Thymus (tissue), 11 donors: ENCODE data around the gene CLEC4G. TPM values are rescaled to one million over a fixed set of nuclear protein-coding genes. Genes with fewer than 3 reads are reported as not detected.

Experiments used
- DNase-seq, 9 donors: peaks; one replicate each; pipeline ENCODE4 v3.0.0-alpha.2; 2013; ENCODE audit warnings: low spot score in 9 of 9, low read depth in 6 of 9, missing footprints in 1 of 9
- H3K27ac ChIP-seq, 2 donors: one replicate each; pipeline ENCODE4 v1.5.1; 2013; ENCODE audit warnings: control low read depth in 1 of 2, low read depth in 1 of 2, low read length in 1 of 2, mild to moderate bottlenecking in 1 of 2, moderate library complexity in 1 of 2
- H3K27me3 ChIP-seq, 2 donors: one replicate each; pipeline ENCODE4 v1.5.1; 2013; ENCODE audit warnings: low read length in 1 of 2; ENCODE audit not compliant: control insufficient read depth in 2 of 2, insufficient read depth in 1 of 2
- H3K36me3 ChIP-seq, 2 donors: one replicate each; pipeline ENCODE4 v1.5.1; 2013; ENCODE audit warnings: low read length in 1 of 2, mild to moderate bottlenecking in 1 of 2, moderate library complexity in 1 of 2; ENCODE audit not compliant: control insufficient read depth in 2 of 2, insufficient read depth in 2 of 2
- H3K4me1 ChIP-seq, 2 donors: one replicate each; pipeline ENCODE4 v1.5.1; 2013; ENCODE audit warnings: low read length in 2 of 2; ENCODE audit not compliant: control insufficient read depth in 2 of 2, insufficient read depth in 2 of 2
- H3K4me3 ChIP-seq, 2 donors: one replicate each; pipeline ENCODE4 v1.5.1; 2013; ENCODE audit warnings: low read length in 2 of 2, control low read depth in 1 of 2, mild to moderate bottlenecking in 1 of 2
- H3K9me3 ChIP-seq, 2 donors: one replicate each; pipeline ENCODE4 v1.5.1; 2013; ENCODE audit warnings: low read length in 1 of 2, mild to moderate bottlenecking in 1 of 2; ENCODE audit not compliant: control insufficient read depth in 2 of 2, insufficient read depth in 1 of 2
- WGBS: extraction: QIAGEN DNeasy Blood & Tissue Kit; methylation state at CpG from one replicate; pipeline ENCODE4 v1.1.7; 2013; 5-methylcytosine and 5-hydroxymethylcytosine counted together
- polyA plus RNA-seq: library from polyadenylated mRNA; stranded (reverse); fragments of 200-250 nt; gene quantifications from one replicate; pipeline ENCODE4 v1.2.3, GENCODE V29; 2013
- total RNA-seq: library from RNA; stranded (reverse); fragments of 120-200 nt; gene quantifications from one replicate; pipeline ENCODE4 v1.2.4, GENCODE V29; 2013
- donor health status: healthy.

Gene CLEC4G
- total and polyA plus RNA-seq, 2 donors, result 0.52 to 3.2 TPM

DNA sequence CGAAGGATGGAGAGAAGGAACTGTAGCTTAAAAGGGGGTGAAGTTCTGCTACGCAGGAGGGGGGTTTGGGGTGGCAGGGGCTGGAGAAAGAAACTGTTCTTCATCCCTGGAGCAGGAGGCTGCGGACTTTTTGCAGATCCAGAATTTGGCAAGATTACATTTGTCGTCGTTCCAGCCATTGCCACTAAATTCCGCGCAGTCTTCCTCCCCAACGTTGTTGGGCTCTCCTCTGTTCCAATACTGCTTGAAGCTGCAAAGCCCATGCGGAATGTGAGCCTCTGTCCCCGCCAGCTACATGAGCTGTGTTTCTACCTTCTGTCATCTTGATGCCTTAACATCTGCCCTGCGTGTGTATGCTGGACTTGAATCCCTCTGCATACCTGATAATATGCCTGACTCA lies 11.1 kb upstream of the CLEC4G start:
- DNase-seq, result no peak
- Histone ChIP-seq H3K27me3 (peaks cover 0 to 2% of the 10 kb centered on the region in 2 donors), H3K4me3 (no peak overlapping the region), H3K4me1 (no peaks in the 10 kb centered on the region), H3K27ac (no peak overlapping the region), H3K36me3 (no peaks in the 10 kb centered on the region), H3K9me3 (no peaks in the 10 kb centered on the region)
- 88% methylated on average over 11 of the region's 11 CpGs for WGBS

DNA sequence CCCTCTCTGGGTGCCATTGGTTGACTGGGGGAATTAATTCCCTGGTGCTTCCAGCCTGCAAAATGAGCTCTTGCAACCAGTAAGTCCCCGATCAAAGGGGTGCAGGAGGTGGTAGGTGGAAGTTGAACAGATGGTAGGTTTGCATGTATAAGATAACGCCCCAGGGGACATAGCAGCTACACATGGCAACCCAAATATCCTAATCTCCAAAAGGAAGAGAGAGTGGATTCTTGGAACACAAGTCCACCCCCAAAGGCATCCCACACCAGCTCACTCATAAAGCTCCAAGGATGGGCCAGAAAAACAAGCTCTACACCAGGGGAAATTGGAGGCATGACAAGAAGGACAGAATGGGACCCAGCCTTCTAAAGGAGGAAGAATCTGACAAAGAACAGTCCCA lies 10.7 kb upstream of the CLEC4G start:
- Histone ChIP-seq H3K4me3 (no peak overlapping the region), H3K9me3 (no peaks in the 10 kb centered on the region), H3K4me1 (no peaks in the 10 kb centered on the region), H3K27me3 (peaks cover 0 to 2% of the 10 kb centered on the region in 2 donors), H3K36me3 (no peaks in the 10 kb centered on the region), H3K27ac (no peak overlapping the region)
- WGBS, result 82% methylated on average over 2 of the region's 2 CpGs
- no peak for DNase-seq

DNA sequence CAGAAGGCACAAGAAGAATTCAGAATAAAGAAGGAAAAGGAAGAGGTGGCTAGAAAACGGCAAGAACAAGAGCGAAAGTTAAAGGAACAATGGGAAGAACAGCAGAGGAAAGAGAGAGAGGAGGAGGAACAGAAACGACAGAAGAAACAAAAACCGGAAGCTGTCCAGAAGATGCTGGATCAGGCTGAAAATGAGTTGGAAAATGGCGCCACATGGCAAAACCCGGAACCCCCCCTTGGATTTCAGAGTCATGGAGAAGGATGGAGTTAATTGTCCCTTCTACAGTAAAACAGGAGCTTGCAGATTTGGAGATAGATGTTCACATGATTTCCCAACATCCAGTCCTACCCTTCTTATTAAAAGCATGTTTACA lies 8.8 kb upstream of the CLEC4G start:
- H3K27ac ChIP-seq, result no peak overlapping the region
- no peaks in the 10 kb centered on the region for H3K4me1 ChIP-seq
- H3K4me3 ChIP-seq, result no peak overlapping the region
- no peaks in the 10 kb centered on the region for H3K9me3 ChIP-seq
- WGBS, result 83% methylated on average over 6 of the region's 6 CpGs
- H3K27me3 ChIP-seq, result peaks cover 0 to 4% of the 10 kb centered on the region in 2 donors
- DNase-seq, result no peak
- no peaks in the 10 kb centered on the region for H3K36me3 ChIP-seq

DNA sequence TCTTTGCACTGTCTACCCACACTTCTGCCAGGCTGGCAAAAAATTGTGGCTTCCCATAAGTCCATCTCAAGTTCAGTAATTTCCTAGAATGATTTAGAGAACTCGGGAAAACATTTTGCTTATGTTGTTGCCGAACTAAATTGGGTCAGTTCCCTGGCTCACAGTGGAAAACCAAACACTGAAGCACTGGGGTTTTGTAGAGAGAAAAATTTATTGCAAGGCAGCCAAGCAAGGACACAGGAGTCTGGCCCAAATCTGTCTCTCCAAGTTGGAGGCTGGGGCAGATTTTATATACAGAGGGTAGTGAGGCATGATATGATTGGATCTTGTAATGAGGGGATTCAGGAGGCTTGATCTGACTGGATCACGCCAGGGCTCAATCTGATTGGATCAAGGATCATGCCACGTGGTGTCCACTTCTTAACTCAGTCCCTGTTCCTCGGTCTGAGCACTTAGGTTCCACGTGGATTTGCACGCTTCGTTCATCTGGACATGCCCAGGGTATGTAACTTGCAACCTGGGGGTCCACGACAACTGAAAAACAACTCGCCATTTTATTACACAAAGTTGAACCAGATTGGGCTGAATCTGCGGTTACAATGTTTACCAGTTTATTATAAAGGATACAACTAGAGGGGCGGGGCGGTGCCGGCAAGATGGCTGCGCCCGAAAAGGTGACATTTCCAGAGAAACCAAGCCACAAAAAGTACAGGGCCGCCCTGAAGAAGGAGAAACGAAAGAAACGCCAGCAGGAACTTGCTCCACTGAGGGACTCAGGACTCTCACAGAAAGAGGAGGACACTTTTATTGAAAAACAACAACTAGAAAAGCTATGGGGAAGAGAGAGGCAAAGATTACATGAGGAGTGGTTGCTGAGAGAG lies 8.1 kb upstream of the CLEC4G start:
- H3K27me3 ChIP-seq, result peaks cover 0 to 4% of the 10 kb centered on the region in 2 donors
- DNase-seq, result no peak
- 91% methylated on average over 19 of the region's 19 CpGs for whole genome bisulfite sequencing

DNA sequence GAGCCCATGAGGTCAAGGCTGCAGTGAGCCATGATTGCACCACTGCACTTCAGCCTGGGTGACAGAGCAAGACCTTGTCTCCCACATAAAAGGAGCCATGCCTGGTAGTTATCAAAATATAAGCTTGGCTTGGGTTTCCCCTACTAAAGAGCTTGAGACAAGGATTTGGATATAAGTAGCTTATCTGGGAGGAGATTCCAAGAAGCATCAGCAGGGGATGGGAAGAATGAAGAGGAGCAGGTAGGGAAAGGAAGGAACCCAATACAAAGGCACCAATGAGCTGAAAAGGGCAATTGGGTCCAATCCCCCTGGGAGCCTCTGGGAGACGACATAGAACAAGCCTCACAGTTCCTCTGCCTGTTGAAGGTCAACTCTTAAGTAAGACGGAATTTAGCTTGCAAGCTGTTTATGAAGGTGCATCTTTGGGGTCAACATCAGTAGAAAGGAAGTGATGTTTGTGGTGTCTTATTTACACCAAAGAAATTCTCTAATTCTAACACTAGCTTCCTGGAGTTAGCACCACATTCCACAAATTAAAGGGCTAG lies 7.4 kb upstream of the CLEC4G start:
- no peak for DNase-seq
- WGBS, result 77% methylated on average over 2 of the region's 2 CpGs
- Histone ChIP-seq H3K4me3 (no peak overlapping the region), H3K27ac (no peak overlapping the region), H3K27me3 (peaks cover 0 to 9% of the 10 kb centered on the region in 2 donors), H3K9me3 (no peaks in the 10 kb centered on the region), H3K36me3 (no peaks in the 10 kb centered on the region), H3K4me1 (no peaks in the 10 kb centered on the region)

More for the DNA sequence above, 8.1 kb upstream of the CLEC4G start:
- H3K36me3 ChIP-seq, result no peaks in the 10 kb centered on the region
- H3K9me3 ChIP-seq, result no peaks in the 10 kb centered on the region
- no peak overlapping the region for H3K27ac ChIP-seq
- H3K4me3 ChIP-seq, result no peak overlapping the region
- H3K4me1 ChIP-seq, result no peaks in the 10 kb centered on the region

DNA sequence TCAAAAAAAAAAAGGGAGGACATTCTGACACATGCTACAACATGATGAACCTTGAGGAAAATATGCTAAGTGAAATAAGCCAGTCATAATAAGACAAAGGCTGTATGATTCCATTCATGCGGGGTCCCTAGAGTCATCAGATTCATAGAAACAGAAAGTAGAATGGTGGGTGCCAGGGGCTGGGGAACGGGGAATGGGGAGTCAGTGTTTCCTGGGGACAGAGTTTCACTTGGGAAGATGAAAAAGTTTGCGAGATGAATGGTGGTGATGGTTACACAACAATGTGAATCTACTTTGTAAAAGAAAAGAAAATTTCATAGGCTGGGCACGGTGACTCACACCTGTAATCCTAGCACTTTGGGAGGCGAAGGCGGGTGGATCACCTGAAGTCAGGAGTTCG lies 6.1 kb upstream of the CLEC4G start:
- DNase-seq, result no peak
- H3K4me1 ChIP-seq, result no peaks in the 10 kb centered on the region
- no peaks in the 10 kb centered on the region for H3K9me3 ChIP-seq
- H3K4me3 ChIP-seq, result no peak overlapping the region
- H3K36me3 ChIP-seq, result no peaks in the 10 kb centered on the region
- H3K27me3 ChIP-seq, result peaks cover 0 to 15% of the 10 kb centered on the region in 2 donors
- WGBS, result 87% methylated on average over 7 of the region's 7 CpGs
- no peak overlapping the region for H3K27ac ChIP-seq

DNA sequence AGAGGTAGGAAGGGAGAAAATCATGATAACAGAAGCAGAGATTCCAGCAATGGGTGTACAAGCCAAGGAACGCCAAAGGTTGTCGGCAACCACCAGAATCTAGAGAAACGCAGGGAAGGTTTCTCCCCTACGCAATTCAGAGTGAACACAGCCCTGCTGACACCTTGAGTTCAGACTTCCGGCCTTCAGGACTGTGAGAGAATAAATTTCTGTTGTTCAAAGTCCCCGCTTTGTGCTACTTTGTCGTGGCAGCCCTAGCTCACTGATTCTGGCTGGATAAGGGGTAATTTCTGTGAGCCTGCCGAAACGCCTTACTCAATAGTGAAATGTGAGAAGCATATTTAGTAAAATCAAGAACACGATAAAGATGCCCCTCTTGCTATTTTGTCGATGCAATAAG lies 5.3 kb upstream of the CLEC4G start:
- no peak for DNase-seq
- WGBS, result 93% methylated on average over 11 of the region's 11 CpGs
- peaks cover 0 to 19% of the 10 kb centered on the region in 2 donors for H3K27me3 ChIP-seq

DNA sequence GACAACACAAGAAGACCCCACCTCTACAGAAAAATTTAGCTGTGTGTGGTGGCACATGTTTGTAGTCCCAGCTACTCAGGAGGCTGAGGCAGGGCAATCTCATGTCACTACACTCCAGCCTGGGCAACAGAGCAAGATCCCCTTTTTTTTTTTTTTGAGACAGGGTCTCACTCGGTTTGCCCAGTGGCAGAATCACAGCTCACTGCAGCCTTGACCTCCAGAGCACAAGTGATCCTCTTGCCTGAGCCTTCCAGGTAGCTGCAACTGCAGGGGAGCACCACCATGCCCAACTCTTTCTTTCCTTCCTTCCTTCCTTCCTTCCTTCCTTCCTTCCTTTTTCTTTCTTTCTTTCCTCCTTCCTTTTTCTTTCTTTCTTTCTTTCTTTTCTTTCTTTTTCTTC lies 4.2 kb upstream of the CLEC4G start:
- Histone ChIP-seq H3K4me3 (no peak overlapping the region), H3K4me1 (no peaks in the 10 kb centered on the region), H3K36me3 (no peaks in the 10 kb centered on the region), H3K27me3 (peaks cover 4 to 29% of the 10 kb centered on the region in 2 donors), H3K9me3 (no peaks in the 10 kb centered on the region), H3K27ac (no peak overlapping the region)
- no peak for DNase-seq
- WGBS, result 57% methylated on average over 1 of the region's 1 CpG

More for the DNA sequence above, 5.3 kb upstream of the CLEC4G start:
- no peaks in the 10 kb centered on the region for H3K4me1 ChIP-seq
- no peaks in the 10 kb centered on the region for H3K9me3 ChIP-seq
- no peak overlapping the region for H3K4me3 ChIP-seq
- no peak overlapping the region for H3K27ac ChIP-seq
- no peaks in the 10 kb centered on the region for H3K36me3 ChIP-seq
